Immature natural killer cell (primary cell): ENCODE data around the gene CPTP. TPM values are rescaled to one million over a fixed set of nuclear protein-coding genes. Genes with fewer than 3 reads are reported as not detected.
"Not testable (repeated sequence)": the region's sequence is repeated elsewhere in the genome, so short reads cannot be mapped to it uniquely, and the experiment has no call there.

ENCODE experiments used
- DNase-seq, 3 donors: peaks; one replicate each; pipeline ENCODE4 v3.0.0; 2022; ENCODE audit warnings: mixed read lengths in 1 of 3
- H3K27ac Mint-ChIP-seq, 6 donors: one replicate each; pipeline ENCODE4 v1.8.0; 2020; ENCODE audit warnings: mixed read lengths in 6 of 6, mild to moderate bottlenecking in 5 of 6, inconsistent platforms in 4 of 6, moderate library complexity in 3 of 6
- H3K27me3 Mint-ChIP-seq, 3 donors: one replicate each; pipeline ENCODE4 v1.8.0; 2020 to 2021; ENCODE audit warnings: low read depth in 3 of 3, mild to moderate bottlenecking in 3 of 3, mixed read lengths in 3 of 3, moderate library complexity in 3 of 3, inconsistent platforms in 1 of 3
- H3K36me3 Mint-ChIP-seq, 3 donors: one replicate each; pipeline ENCODE4 v1.8.0; 2020; ENCODE audit warnings: mixed read lengths in 3 of 3, inconsistent platforms in 2 of 3, mild to moderate bottlenecking in 2 of 3
- H3K4me1 Mint-ChIP-seq, 2 donors: one replicate each; pipeline ENCODE4 v1.8.0; 2020; ENCODE audit warnings: inconsistent platforms in 2 of 2, mild to moderate bottlenecking in 2 of 2, mixed read lengths in 2 of 2, moderate library complexity in 1 of 2
- H3K4me3 Mint-ChIP-seq, 5 donors: one replicate each; pipeline ENCODE4 v1.8.0; 2020; ENCODE audit warnings: mild to moderate bottlenecking in 5 of 5, mixed read lengths in 5 of 5, inconsistent platforms in 3 of 5, moderate library complexity in 3 of 5
- H3K9me3 Mint-ChIP-seq, 6 donors: one replicate each; pipeline ENCODE4 v1.8.0; 2020; ENCODE audit warnings: mild to moderate bottlenecking in 6 of 6, mixed read lengths in 6 of 6, inconsistent platforms in 4 of 6, moderate library complexity in 3 of 6
- polyA plus RNA-seq, 3 donors: library from polyadenylated mRNA; unstranded; fragments of 300-500 nt; fragmentation: Illumina TruSeq; gene quantifications; one replicate each; pipeline ENCODE4 v1.2.3, GENCODE V29; 2021

CPTP gene
- polyA plus RNA-seq, 3 donors from 2014 or later, result 9.2 to 23.7 (median 10.5) TPM

- H3K9me3 Mint-ChIP-seq, result no peaks in the 10 kb centered on the region
- no peak overlapping the region for H3K27ac Mint-ChIP-seq
- peaks cover 2 to 5% (median 5%) of the 10 kb centered on the region in 3 donors for H3K27me3 Mint-ChIP-seq
- no peaks in the 10 kb centered on the region for H3K4me1 Mint-ChIP-seq
- no peaks in the 10 kb centered on the region for H3K36me3 Mint-ChIP-seq
- no peak for DNase-seq
- no peak overlapping the region for H3K4me3 Mint-ChIP-seq
Observed at GRCh38 chr1:1361982-1362423, 37.4 kb downstream of the CPTP start.

DNA sequence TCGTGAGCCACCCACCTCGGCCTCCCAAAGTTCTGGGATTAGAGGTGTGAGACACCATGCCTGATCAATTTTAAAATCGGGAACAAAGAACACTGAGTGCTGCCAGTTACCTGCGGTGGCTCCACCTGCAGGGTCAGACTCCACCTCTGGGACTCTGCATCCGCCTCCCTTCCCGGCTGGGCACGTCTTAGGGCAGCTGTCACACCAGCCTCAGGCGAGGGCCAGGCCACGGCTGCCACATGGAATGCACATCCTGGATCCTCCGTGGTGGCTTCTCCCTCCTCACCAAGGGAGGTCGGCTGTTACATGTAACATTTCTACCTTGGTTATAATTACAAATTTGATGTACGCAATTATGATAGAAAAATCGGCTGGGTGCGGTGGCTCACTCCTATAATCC lies 39.7 kb downstream of the CPTP start:
- H3K4me3 Mint-ChIP-seq, result no peak overlapping the region
- DNase-seq, result no peak
- H3K4me1 Mint-ChIP-seq, result no peaks in the 10 kb centered on the region
- no peaks in the 10 kb centered on the region for H3K36me3 Mint-ChIP-seq
- H3K9me3 Mint-ChIP-seq, result no peaks in the 10 kb centered on the region
- H3K27ac Mint-ChIP-seq, result no peak overlapping the region
- H3K27me3 Mint-ChIP-seq, result peaks cover 0 to 1% (median 0%) of the 10 kb centered on the region in 3 donors

GRCh38 chr1:1365875-1366698 lies 41.5 kb downstream of the CPTP start:
- H3K36me3 Mint-ChIP-seq, result no peaks in the 10 kb centered on the region
- no peaks in the 10 kb centered on the region for H3K9me3 Mint-ChIP-seq
- peaks cover 0 to under 1% (median 0%) of the 10 kb centered on the region in 3 donors for H3K27me3 Mint-ChIP-seq
- no peak overlapping the region for H3K27ac Mint-ChIP-seq
- no peak overlapping the region for H3K4me3 Mint-ChIP-seq
- no peak for DNase-seq
- peaks cover 0 to 3% of the 10 kb centered on the region in 2 donors for H3K4me1 Mint-ChIP-seq

DNA sequence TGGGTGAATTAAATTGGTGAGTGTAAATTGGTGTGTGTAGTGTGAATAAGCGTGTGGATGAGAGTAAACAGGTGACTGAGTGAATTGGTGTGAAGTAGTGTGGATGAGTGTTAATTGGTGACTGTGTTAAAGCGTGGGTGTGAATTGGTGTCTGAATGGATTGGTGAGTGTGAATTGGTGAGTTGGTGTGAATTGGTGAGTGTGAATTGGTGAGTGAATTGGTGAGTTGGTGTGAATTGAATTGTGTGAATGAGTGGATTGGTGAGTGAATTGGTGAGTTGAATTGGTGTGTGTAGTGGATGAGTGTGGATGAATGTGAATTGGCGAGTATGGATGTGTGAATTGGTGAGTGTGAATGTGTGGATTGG lies 42.1 kb downstream of the CPTP start:
- H3K9me3 Mint-ChIP-seq, result no peaks in the 10 kb centered on the region
- H3K36me3 Mint-ChIP-seq, result no peaks in the 10 kb centered on the region
- no peak overlapping the region for H3K27ac Mint-ChIP-seq
- H3K4me3 Mint-ChIP-seq, result no peak overlapping the region
- DNase-seq, result no peak
- peaks cover 0 to 7% of the 10 kb centered on the region in 2 donors for H3K4me1 Mint-ChIP-seq
- H3K27me3 Mint-ChIP-seq, result peaks cover 3 to 5% (median 4%) of the 10 kb centered on the region in 3 donors

DNA sequence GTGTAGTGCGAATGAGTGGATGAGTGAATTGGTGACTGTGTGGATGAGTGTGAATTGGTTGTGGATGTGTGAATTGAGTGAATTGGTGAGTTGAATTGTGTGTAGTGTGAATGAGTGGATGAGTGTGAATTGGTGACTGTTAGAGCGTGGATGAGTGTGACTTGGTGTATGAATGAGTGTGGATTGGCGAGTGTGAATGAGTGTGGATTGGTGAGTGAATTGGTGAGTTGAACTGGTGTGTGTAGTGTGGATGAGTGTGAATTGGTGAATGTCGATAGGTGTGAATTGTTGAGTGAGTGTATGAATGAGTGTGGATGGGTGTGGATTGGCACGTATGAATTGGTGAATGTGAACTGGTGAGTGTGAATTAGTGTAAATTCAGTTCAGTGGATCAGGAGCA lies 42.7 kb downstream of the CPTP start:
- Mint-ChIP-seq H3K27me3 (peaks cover 3 to 5% (median 4%) of the 10 kb centered on the region in 3 donors), H3K27ac (no peak overlapping the region), H3K4me1 (peaks cover 0 to 12% of the 10 kb centered on the region in 2 donors), H3K4me3 (no peak overlapping the region), H3K36me3 (no peaks in the 10 kb centered on the region), H3K9me3 (no peaks in the 10 kb centered on the region)
- DNase-seq, result no peak

GRCh38 chr1:1370094-1370493 lies 45.5 kb downstream of the CPTP start:
- H3K4me1 Mint-ChIP-seq, result peaks cover 6 to 26% of the 10 kb centered on the region in 2 donors
- peak overlapping the region in 1 of 6 donors; percentile 61 for H3K27ac Mint-ChIP-seq
- H3K27me3 Mint-ChIP-seq, H3K36me3 Mint-ChIP-seq, DNase-seq, H3K9me3 Mint-ChIP-seq: not testable (repeated sequence)
- H3K4me3 Mint-ChIP-seq, result peak overlapping the region in 1 of 5 donors; percentile 30

GRCh38 chr1:1370771-1371300 lies 46.2 kb downstream of the CPTP start:
- Mint-ChIP-seq H3K27me3 (peaks cover 4 to 11% (median 6%) of the 10 kb centered on the region in 3 donors), H3K27ac (peak overlapping the region in 2 of 6 donors; percentile 61 to 62), H3K9me3 (no peaks in the 10 kb centered on the region), H3K4me3 (no peak overlapping the region), H3K36me3 (no peaks in the 10 kb centered on the region), H3K4me1 (peaks cover 12 to 32% of the 10 kb centered on the region in 2 donors)
- no peak for DNase-seq

DNA sequence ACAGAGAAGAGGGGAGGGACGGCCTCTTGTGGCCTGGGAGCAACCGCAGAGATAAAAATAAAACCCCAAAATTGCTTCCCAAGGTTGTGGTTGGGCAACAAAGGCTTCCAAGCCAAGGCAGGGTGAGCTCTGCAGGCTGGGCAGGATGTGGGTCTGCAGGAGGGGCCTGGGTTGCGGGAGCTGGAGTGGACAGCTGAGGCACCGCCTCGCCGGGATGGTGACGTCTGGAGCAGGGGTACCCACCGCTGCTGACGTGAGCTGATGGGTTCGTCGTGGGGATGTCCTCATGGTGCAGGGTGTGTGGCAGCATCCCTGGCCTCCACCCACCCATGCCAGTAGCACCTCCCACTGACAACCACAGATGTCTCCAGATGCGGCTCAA lies 46.8 kb downstream of the CPTP start:
- H3K27ac Mint-ChIP-seq, result peak overlapping the region in 5 of 6 donors; percentile 45 to 71 (median 62)
- H3K36me3 Mint-ChIP-seq, result no peaks in the 10 kb centered on the region
- peaks cover 4 to 11% (median 6%) of the 10 kb centered on the region in 3 donors for H3K27me3 Mint-ChIP-seq
- peak; percentile 83 for DNase-seq
- H3K9me3 Mint-ChIP-seq, result no peaks in the 10 kb centered on the region
- peak overlapping the region; percentile 14 to 52 (median 21) for H3K4me3 Mint-ChIP-seq
- H3K4me1 Mint-ChIP-seq, result peaks cover 12 to 32% of the 10 kb centered on the region in 2 donors

DNA sequence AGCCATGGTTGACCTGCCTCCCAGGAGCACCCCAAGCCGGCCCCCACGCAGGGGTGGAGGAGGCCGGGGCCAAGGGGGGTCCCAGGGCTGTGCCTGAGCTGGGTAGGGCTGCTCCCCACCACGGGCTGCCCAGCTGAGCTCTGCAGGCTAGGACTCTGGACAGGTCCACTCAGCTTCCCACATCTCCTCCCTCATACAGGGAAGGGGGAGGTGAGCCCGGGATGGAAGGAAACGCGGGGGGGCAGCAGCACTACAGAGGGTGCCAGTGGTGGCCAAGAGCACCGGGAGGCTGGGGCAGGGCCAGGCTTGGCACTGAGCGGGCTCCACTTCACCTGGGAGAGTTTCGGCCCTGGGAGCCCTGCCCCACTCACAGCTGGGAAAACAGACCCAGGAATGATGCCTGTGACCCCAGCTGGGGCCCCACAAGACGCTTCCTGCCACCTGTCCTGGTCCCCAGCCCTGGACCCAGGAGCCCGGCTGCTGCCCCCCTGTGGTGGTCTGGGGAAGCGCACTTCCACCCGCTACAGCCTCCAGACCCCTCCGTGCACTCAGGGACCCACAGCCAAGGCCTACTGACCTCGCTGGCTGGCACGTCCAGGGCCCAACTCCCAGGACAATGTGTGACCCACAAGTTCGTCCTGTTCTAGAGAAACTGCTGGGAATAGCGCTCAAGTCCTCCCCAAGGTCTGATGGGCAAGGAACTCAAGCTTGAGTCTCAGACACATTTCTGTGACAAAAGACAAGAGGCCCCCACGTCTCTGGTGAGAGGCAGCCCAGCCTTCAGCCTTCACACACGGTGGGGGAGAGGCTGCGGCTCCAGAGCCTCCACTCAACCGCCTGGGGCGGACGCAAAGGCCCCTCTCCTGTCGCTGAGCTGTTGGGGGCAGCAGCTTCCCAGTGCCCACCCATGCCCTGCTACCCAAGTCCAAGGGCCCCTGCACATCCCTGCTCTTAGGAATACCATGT lies 47.4 kb downstream of the CPTP start:
- DNase-seq, result peak; percentile 75 to 77 (median 76)
- Mint-ChIP-seq H3K4me1 (peaks cover 12 to 32% of the 10 kb centered on the region in 2 donors), H3K36me3 (no peaks in the 10 kb centered on the region), H3K4me3 (peak overlapping the region; percentile 21 to 58 (median 52)), H3K9me3 (no peaks in the 10 kb centered on the region), H3K27me3 (peaks cover 4 to 11% (median 6%) of the 10 kb centered on the region in 3 donors), H3K27ac (peak overlapping the region in 5 of 6 donors; percentile 45 to 72 (median 69))

- Mint-ChIP-seq H3K4me1 (peaks cover 12 to 32% of the 10 kb centered on the region in 2 donors), H3K27ac (peak overlapping the region in 5 of 6 donors; percentile 23 to 79 (median 64)), H3K36me3 (no peaks in the 10 kb centered on the region), H3K27me3 (peaks cover 4 to 11% (median 6%) of the 10 kb centered on the region in 3 donors), H3K4me3 (peak overlapping the region in 4 of 5 donors; percentile 50 to 74 (median 64)), H3K9me3 (no peaks in the 10 kb centered on the region)
- no peak for DNase-seq
Observed at GRCh38 chr1:1373051-1373814, 48.6 kb downstream of the CPTP start.

DNA sequence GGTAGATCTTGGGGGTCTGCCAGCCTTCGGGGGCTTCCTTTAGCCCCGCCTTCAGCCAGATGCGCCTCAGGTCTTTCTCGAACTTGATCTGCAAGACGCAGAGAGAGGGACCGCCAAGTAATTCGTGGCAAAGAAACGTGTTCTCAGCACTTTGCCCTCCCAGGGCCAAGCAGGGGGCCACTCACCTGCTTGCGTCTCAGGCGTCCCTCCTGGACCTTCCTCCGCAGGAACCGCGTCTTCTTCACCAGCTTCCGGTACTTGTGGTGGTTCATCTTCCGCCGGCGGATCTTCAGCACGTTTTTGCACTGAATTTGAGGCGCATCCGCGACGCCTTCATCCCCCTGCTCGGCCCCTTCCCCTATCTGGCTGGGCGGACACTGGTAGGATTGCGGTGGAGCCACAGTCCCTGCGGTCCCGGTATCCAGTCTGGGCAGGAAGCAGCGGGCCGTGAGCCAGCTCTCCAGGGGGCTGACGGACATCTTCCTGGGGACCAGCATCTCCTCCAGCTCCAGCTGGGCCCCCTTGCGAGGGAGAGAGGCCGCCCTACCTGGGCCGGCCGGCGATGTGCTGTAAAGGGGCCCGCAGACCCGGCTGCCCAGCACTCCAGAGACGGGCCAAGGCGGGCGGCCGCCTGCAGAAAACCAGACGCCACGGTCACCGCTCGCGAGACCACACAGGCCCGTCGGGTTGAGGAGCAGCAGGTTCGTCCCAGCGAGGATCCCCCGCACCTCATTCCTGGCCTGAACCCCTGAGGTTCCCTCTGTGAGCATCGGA lies 49.4 kb downstream of the CPTP start:
- H3K4me1 Mint-ChIP-seq, result peaks cover 12 to 32% of the 10 kb centered on the region in 2 donors
- peak overlapping the region; percentile 61 to 93 (median 91) for H3K4me3 Mint-ChIP-seq
- H3K36me3 Mint-ChIP-seq, result no peaks in the 10 kb centered on the region
- no peaks in the 10 kb centered on the region for H3K9me3 Mint-ChIP-seq
- DNase-seq, result no peak
- peak overlapping the region in 5 of 6 donors; percentile 39 to 92 (median 62) for H3K27ac Mint-ChIP-seq
- peaks cover 4 to 11% (median 6%) of the 10 kb centered on the region in 3 donors for H3K27me3 Mint-ChIP-seq

- H3K9me3 Mint-ChIP-seq, result no peaks in the 10 kb centered on the region
- H3K27me3 Mint-ChIP-seq, result peaks cover 4 to 11% (median 6%) of the 10 kb centered on the region in 3 donors
- DNase-seq, result no peak
- no peaks in the 10 kb centered on the region for H3K36me3 Mint-ChIP-seq
- peaks cover 12 to 32% of the 10 kb centered on the region in 2 donors for H3K4me1 Mint-ChIP-seq
- peak overlapping the region in 5 of 6 donors; percentile 19 to 92 (median 56) for H3K27ac Mint-ChIP-seq
- H3K4me3 Mint-ChIP-seq, result peak overlapping the region; percentile 60 to 93 (median 91)
Observed at GRCh38 chr1:1374589-1374928, 50.0 kb downstream of the CPTP start.
